ENCODE measurements around the gene KCNC1.

GRCh38 chr11:17734418-17734911 lies at the start of gene KCNC1:
- TF ChIP-seq EP300 (IDR thresholded peaks at IDR 0.05) (no peak), CTCF (IDR thresholded peaks at IDR 0.05) (no peak), POLR2AphosphoS5 (IDR thresholded peaks at IDR 0.05) (no peak)
